Activated CD4-positive, alpha-beta T cell treated with anti-CD3 and anti-CD28 coated beads, Interleukin-2, Interleukin-4, amounts not matched to agents 100 ng/mL and 50 ng/mL, durations not matched to agents 16 hours and 8 hours (primary cell): Measurements from ENCODE around the gene SPATA13.
A peak's percentile ranks its signal among the peaks of the same experiment; 100 is the strongest.

Experiments
- DNase-seq: peaks from one replicate; pipeline ENCODE4 v3.0.0-alpha.2; 2020; ENCODE audit warnings: low spot score

SPATA13 gene

GRCh38 chr13:24223341-24224231 is 63.1 kb downstream of the SPATA13 start:
- no peak for DNase-seq

- no peak for DNase-seq
Observed at GRCh38 chr13:24224232-24224680, 63.7 kb downstream of the SPATA13 start.

- DNase-seq, result no peak
Observed at GRCh38 chr13:24225062-24225461, 64.5 kb downstream of the SPATA13 start.

GRCh38 chr13:24225930-24226329 is 65.4 kb downstream of the SPATA13 start:
- no peak for DNase-seq

- no peak for DNase-seq
Observed at GRCh38 chr13:24226762-24227161, 66.2 kb downstream of the SPATA13 start.

- DNase-seq, result peak; percentile 66
Observed at GRCh38 chr13:24228852-24229458, 68.4 kb downstream of the SPATA13 start.

GRCh38 chr13:24230428-24231072 is 70.0 kb downstream of the SPATA13 start:
- DNase-seq, result no peak

GRCh38 chr13:24231377-24231776 is 70.9 kb downstream of the SPATA13 start:
- no peak for DNase-seq

GRCh38 chr13:24232037-24232436 is 71.5 kb downstream of the SPATA13 start:
- DNase-seq, result no peak

GRCh38 chr13:24232474-24232873 is 72.0 kb downstream of the SPATA13 start:
- DNase-seq, result no peak

- no peak for DNase-seq
Observed at GRCh38 chr13:24233351-24233901, 72.9 kb downstream of the SPATA13 start.

- no peak for DNase-seq
Observed at GRCh38 chr13:24234200-24234915, 73.8 kb downstream of the SPATA13 start.

GRCh38 chr13:24237356-24237755 is 76.8 kb downstream of the SPATA13 start:
- DNase-seq, result no peak

GRCh38 chr13:24241336-24241735 is 80.8 kb downstream of the SPATA13 start:
- no peak for DNase-seq

- DNase-seq, result no peak
Observed at GRCh38 chr13:24242100-24242499, 81.6 kb downstream of the SPATA13 start.

- DNase-seq, result no peak
Observed at GRCh38 chr13:24243302-24243701, 82.8 kb downstream of the SPATA13 start.

- DNase-seq, result no peak
Observed at GRCh38 chr13:24244802-24245201, 84.3 kb downstream of the SPATA13 start.

- DNase-seq, result no peak
Observed at GRCh38 chr13:24247016-24247415, 86.5 kb downstream of the SPATA13 start.

GRCh38 chr13:24249624-24250023 is 89.1 kb downstream of the SPATA13 start:
- DNase-seq, result no peak

GRCh38 chr13:24250376-24251057 is 90.0 kb downstream of the SPATA13 start:
- DNase-seq, result no peak

- DNase-seq, result peak; percentile 90
Observed at GRCh38 chr13:24251525-24251924, 91.0 kb downstream of the SPATA13 start.
